ENCODE measurements around the gene PLCD1.
A peak's percentile ranks its signal among the peaks of the same experiment; 100 is the strongest.
"Not testable (repeated sequence)": the region's sequence is repeated elsewhere in the genome, so short reads cannot be mapped to it uniquely, and the experiment has no call there.

PLCD1 gene

DNA sequence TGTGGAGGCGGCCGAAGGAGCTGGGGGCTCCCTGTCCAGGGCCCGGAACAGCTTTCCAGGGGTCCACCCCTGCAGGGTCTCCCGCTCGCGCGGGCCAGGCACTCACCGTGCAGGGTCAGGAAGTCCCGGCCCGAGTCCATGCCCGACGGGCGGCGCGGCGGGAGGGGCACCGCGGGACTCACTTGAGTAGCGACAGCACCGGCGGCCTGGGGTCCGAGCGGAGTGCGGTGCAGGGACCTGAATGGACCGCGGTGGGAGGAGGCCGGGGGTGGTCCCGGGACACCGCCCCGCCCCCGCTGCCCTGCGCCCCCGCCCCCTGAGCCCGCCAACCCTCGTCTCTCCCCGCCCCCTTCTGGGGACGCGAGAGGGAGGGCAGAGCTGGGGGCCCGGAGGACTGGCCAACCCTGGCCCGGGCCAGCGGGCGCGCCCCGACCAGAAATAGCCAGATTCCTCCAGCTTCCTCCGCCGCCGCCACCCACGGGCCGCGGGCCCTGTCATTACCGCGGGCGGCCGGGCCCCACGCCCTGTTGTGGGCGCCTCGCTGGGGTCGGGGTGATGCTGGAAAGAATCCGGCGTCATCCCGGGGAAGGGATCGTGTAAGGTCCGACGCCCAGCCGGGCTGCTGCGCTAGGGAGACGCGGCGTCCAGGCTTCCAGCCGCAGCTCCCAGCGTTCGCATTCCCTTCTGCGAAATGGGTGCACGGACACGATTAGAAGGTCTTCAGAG is at the start of gene PLCD1:
Gene PLCD1 (minus strand): TSS at position 243 of the 726 bp plus-strand sequence. CDS start 103 bp downstream, at position 140.
- no peak for DNase-seq (ENCODE audit: low read depth in 2 of 2)

DNA sequence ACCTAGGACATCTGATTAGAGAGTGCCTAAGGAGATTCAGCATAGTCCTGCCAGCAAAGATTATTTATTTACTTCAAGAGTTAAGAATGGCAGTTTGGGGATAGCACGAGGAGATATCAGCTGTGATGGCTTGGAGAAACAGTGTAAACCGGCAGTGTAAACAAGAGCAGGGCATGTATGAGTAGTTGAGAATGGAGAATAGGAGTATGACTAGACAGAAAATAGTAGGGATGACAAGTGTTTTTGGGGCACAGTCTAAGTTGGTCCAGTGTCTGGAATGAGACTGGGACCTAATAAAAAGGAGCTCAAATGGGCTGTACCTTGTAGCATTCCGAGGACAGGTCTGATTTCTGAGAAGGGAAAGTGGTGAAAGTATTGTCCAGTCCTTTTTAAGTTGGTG is 47.6 kb upstream of the PLCD1 start:
- not testable (repeated sequence) for DNase-seq (ENCODE audit: low read depth in 2 of 2)

DNA sequence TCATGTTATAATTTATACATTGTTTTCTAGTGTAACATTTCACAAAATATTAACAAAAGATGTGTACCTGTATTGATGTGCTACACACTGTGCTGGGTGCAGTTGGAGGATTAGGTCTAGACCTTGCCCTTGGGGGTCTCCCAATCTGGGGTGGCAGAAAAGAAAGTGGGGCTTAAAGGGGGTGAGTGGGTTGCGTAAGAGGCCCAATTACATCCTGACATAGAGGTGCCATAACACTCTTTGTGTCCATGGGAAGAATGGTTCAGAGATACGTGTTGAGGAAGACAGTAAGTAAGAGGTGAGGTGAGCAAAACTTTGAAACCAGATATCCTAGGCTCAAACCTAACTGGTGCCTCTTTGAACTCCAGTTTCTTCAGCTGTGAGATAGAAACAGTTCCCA is 40.6 kb upstream of the PLCD1 start:
- no peak for DNase-seq (ENCODE audit: low read depth in 2 of 2)

DNA sequence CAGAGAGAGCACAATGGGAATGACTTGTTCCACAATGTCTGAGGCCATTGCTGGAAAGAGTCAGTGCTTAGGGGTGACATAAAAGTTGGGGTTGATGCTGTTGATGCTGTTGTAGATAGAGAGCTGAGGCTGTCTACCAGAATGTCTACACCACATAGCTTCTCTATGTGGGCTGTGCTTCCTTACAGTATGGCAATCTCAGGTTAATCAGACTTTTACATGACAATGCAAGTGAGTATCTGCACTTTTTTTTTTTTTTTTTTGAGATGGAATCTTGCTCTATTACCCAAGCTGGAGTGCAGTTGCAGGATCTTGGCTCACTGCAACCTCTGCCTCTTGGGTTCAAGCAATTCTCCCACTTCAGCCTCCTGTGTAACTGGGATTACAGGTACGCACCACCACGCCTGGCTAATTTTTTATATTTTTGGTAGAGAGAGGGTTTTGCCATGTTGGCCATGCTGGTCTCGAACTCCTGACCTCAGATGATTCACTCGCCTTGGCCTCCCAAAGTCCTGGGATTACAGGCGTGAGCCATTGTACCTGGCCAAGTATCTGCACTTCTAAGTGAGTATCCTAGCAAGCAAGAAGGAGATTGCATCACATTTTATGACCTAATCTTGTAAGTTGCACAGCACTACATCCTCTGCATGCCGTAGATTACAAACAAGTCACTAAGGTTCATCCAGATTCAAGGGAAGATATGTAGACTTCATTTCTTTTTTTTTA is 38.2 kb upstream of the PLCD1 start:
- DNase-seq (ENCODE audit: low read depth in 2 of 2): no peak

DNA sequence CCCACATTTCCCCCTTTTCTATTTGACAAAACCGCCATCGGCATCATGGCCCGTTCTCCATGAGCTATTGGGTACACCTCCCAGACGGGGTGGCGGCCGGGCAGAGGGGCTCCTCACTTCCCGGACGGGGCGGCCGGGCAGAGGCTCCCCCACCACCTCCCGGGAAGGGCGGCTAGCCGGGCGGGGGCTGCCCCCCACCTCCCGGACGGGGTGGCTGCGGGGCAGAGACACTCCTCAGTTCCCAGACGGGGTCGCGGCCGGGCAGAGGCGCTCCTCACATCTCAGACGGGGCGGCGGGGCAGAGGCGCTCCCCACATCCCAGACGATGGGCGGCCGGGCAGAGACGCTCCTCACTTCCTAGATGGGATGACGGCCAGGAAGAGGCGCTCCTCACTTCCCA is 35.0 kb upstream of the PLCD1 start:
- DNase-seq (ENCODE audit: low read depth in 2 of 2): not testable (repeated sequence)

DNA sequence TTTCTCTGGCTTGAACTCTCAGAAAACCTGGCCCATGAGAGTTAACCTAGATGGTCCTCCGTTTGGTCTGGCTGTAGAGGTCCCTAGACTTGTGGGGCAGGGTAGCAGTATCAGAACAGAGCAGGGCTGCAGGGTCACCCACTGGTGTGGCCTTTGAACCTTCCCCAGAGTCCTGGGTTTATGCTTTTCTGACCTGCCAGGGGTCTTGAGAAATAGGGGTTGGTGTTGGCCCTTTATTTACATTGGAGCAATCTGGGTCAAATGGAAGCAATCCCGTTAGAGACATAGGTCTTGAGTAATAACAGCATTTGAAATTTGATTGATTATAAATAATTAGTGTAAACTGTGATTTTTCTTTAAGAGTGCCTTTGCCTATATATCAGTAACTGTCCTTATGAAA is 33.4 kb upstream of the PLCD1 start:
- DNase-seq (ENCODE audit: low read depth in 2 of 2): no peak

DNA sequence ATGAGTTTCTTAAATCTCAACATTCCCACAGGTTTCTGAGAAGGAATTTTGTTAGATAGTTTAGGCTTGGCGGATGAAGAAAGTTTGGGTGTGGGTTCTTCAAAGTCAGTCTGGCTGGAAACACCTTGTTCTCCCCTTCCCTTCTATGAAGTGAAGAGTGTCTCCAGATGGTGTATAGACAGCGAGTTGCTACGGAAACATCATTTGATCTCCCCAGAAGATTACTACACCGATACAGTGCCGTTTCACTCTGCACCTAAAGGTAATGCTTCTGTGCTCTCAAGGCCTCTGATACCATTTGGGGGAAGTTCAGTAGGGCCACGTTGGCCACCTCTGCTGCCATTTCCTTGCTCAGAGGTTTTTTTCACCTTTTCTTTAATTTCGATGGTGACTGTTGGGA is 30.1 kb upstream of the PLCD1 start:
- DNase-seq (ENCODE audit: low read depth in 2 of 2): no peak

DNA sequence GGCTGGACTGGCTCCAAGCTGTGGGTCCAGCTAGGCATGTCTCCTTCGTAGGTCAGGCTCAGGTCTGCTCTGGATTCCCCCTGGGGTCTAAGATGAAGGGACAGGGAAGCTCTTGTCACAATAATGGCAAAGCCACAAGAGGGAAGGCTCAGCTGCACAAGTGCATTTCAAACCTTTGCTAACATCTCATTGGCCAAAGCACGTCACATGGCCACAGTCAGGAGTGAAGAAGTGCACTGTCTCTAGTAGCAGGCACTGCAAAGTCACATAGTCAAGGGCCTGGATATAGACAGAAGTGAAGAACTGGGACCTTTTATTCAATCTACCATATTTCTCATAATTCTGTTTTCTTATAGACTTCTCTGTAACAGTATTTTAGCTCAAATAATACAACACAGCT is 29.7 kb upstream of the PLCD1 start:
- DNase-seq (ENCODE audit: low read depth in 2 of 2): no peak

DNA sequence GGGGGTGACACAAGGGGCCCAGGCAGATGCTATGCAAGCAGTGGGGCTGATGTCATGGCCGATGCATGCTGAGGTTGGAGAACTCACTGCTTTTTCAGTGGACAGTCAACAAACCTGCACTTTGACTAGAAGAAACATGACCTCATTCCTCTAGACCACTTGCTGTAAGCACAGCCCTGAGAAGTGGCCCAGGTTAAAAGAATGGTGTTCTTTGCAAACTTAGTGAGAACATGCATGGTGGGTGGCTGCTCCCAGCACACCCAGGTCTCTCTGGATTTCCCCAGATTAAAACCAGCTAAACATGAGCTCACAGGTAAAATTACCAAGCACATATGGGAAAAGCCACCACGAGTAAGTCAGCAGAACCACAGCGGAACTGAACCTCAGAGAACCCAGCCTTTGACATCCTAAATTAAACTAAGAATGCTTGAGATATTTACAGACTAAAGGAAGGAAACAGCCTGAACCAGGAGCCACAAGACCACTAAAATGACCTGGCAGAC is 25.1 kb upstream of the PLCD1 start:
- DNase-seq (ENCODE audit: low read depth in 2 of 2): no peak

DNA sequence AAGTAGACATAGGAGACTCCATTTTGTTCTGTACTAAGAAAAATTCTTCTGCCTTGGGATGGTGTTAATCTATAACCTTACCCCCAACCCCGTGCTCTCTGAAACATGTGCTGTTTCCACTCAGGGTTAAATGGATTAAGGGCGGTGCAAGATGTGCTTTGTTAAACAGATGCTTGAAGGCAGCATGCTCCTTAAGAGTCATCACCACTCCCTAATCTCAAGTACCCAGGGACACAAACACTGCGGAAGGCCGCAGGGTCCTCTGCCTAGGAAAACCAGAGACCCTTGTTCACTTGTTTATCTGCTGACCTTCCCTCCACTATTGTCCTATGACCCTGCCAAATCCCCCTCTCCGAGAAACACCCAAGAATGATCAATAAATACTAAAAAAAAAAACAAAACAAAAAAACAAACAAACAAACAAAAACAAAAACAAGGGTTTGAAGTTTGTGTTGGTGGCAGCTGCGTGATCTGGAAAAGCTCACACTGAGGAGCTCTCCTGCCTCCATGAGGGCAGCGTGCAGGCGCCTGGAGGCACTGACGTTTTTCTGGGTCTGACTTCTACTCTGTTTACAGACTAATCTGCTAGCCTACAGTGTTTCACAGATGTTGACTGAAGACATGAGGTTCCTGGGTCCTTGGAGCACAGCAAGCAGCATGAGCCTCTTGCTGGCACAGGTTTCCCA is 24.5 kb upstream of the PLCD1 start:
- DNase-seq (ENCODE audit: low read depth in 2 of 2): not testable (repeated sequence)

DNA sequence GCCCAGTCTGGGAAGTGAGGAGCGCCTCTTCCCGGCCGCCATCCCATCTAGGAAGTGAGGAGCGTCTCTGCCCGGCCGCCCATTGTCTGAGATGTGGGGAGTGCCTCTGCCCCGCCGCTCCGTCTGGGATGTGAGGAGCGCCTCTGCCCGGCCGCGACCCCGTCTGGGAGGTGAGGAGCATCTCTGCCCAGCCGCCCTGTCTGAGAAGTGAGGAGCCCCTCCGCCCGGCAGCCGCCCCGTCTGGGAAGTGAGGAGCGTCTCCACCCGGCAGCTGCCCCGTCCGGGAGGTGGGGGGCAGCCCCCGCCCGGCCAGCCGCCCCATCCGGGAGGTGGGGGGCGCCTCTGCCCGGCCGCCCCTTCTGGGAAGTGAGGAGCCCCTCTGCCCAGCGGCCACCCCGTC is 23.8 kb upstream of the PLCD1 start:
- DNase-seq (ENCODE audit: low read depth in 2 of 2): not testable (repeated sequence)

DNA sequence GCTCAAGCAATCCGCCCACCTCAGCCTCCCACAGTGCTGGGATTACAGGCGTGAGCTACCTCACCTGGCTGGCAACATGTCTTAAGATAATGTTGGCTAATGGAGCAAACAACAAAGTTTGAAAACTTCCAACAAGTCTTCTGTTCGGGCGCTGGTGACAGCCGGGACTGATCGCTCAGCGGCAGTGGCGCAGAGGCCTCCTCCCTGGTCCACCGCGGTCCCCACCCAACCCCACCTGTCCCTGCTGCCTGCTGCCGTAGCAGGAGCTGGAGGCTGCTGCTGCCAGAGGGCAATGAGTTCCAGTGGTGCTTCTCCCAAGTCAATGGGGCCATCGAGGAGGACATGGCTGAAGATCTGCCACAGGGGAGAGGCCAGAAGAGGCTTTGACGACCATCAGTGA is 21.7 kb upstream of the PLCD1 start:
- no peak for DNase-seq (ENCODE audit: low read depth in 2 of 2)

DNA sequence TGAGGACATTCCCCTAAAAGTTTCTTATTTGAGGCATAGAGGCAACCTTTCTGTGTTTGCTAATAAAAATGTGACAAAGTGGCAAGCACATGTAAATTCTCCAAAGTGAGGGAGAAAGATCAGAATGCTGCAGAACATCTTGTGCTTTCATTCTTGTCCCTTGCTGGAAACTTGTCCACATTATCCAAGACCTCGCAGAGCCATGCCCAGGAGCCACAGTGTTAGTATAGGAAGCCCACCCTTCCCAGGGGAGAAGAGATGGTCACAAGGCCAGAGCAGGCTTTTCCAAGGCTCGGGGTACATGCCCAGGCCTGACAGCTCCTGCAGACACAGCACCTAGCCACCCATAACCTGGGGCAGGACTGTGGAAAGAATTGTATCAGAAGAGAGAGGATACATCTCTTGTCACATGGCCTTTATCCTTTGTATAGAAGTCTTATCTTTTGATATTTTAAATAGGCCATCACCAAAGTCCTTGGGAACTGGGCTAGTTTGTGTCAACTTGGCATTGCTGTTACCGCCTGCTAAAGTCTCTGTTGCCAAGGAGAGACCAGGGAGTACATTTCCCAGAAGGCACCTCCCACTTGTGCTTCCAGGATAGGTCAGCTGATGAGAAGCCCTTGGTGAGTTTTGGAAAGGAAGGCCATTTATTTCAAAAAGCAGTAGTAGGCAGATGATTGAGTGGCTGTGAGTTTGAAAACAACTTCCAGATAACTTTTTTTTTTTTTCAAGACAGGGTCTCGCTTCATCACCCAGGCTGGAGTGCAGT is 20.1 kb upstream of the PLCD1 start:
- DNase-seq (ENCODE audit: low read depth in 2 of 2): no peak

DNA sequence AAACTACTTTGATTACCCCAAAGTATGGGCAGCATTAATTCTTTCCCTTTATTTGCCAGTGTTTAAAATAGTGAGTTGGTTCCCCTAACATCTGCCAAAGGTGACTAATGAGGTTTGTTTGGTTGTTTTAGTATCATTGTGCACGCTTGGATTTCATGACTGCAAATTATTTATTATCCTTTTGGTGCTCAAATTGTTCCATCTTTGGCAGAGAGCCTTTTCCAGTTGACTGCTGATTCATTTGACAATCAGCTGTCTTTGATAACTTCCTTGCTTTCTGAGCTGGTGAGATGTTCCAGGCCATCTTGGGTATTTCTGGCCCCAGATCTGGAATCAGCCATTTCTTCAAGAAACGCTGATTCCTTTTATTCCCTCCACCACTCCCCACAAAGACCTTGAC is 18.5 kb upstream of the PLCD1 start:
- no peak for DNase-seq (ENCODE audit: low read depth in 2 of 2)

DNA sequence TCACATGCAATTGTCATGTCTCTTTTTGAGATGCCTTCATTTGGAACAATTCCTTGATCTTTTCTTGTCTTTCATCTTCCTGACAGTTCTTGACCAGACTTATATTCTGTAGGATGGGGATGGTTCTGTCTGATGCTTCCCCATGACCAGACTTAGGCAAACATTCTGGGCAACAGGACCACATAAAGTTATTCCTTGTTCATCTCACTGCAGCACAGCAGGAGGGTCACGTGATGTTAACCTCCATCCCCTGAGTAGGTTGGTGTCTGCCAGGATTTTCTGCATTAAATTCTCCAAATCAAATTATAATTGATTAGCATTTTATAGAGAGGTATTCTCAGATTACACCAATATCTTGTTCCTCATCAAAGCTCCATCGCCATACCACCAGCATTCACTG is 17.4 kb upstream of the PLCD1 start:
- no peak for DNase-seq (ENCODE audit: low read depth in 2 of 2)

DNA sequence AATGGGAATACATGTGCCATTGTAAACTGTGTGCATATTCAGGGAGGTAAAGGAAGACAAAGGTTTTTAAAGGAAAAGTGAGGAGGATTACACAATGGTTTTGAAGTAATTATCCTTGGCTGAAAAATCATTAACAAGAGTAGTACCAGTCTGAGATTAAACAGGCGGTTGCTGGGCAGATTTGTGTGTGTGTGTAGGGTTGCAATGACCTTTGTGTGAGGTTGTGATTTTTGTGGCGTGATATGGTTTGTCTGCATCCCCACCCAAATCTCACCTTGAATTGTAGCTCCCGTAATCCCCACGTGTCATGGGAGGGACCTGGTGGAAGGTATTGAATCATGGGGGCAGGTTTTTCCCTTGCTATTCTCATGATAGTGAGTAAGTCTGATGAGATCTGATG is 16.6 kb upstream of the PLCD1 start:
- no peak for DNase-seq (ENCODE audit: low read depth in 2 of 2)

DNA sequence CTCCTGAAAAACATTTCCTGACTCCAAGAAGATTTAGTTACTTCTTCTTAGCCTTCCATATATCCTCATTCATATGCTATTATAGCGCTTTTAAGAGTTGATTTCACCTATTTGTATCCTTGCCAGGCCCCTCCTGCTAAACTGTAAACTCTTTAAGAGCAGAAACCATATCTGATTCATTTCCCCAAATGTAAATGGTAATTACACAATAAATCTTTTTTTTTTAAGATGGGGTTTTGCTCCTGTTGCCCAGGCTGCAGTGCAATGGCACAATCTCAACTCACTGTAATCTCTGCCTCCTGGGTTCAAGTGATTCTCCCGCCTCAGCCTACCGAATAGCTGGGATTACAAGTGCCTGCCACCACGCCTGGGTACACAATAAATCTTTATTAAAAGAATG is 14.0 kb upstream of the PLCD1 start:
- DNase-seq (ENCODE audit: low read depth in 2 of 2): no peak

DNA sequence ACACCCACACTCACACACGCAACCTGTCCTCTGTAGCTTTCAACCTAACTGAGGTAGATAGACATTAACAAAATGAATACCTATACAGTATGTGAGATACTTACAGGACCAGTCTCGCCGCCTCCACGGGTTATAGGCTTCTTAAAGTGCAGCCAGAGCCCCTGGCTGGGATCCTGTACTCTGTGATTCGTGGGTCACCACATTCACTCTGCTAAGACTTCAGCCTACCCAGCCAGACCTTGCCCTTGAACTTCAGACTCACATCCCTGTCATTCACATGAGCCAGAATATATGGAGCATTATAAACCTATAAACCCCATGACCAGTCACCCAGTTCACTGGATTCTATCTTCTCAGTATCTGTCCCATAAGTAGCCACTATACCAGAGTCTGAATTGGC is 11.0 kb upstream of the PLCD1 start:
- no peak for DNase-seq (ENCODE audit: low read depth in 2 of 2)

DNA sequence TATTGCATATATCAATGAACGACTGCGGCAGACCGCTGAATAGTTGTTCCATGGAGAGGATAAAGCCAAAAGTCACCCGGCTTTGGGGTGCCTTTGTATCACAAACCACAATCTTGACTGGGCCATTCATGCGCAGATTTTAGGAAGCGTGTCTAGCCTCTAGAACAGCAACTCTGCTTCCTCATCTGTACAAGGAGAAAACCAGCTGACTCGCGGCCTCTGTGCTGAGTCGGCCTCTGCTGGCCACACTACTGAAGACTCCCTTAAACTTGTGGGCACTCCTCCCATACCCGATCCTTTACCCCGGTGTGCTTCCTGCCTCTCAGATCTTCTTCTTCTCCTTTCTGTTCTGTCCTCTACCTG is 10.4 kb upstream of the PLCD1 start:
- DNase-seq (ENCODE audit: low read depth in 2 of 2): peak; percentile 39 to 40

DNA sequence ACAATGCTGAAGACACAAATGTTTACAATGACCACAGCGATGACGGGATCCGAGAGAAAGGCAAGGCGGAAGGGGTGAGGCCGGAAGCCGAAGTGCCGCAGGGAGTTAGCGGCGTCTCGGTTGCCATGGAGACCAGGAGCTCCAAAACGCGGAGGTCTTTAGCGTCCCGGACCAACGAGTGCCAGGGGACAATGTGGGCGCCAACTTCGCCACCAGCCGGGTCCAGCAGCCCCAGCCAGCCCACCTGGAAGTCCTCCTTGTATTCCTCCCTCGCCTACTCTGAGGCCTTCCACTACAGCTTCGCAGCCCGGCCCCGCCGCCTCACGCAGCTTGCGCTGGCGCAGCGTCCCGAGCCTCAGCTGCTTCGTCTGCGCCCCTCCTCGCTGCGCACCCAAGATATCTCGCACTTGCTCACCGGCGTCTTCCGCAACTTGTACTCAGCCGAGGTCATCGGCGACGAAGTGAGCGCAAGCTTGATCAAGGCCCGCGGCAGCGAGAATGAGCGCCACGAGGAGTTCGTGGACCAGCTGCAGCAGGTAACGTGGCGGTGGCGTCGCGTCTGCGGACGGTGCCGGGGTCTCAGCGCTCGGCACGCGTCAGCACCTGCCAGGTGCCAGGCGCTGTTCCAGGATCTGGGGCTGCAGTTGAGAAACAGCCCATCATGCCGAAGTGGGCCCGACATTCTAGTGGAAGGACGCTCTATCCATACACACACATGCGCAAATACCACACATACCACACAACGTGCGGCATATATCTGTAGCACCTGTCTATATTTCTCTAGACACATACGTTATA is 9.9 kb upstream of the PLCD1 start, which contains the start of gene DLEC1:
Gene DLEC1 (plus strand): TSS at position 108 of the 798 bp plus-strand sequence. CDS start 18 bp downstream, at position 126.
- DNase-seq (ENCODE audit: low read depth in 2 of 2): peak; percentile 67 to 75

DNA sequence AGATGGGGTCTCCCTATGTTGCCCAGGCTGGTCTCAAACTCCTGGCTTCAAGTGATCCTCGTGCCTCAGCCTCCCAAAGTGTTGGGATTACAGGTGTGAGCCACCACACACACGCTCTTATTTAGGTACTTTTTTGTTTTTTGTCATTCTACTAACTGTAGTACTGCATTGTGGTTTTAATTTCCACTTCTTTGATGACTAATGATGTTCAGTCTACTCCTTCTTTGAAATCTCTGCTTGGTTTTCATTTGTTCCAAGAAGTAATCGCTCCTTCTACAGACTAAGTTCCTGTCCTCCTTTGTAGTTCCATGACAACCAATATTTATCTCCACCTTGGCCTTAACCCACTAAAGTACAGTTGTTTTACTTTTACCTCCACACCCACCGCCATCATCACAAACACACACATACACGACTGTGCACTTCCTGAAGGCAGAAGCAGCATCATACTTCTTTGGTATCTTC is 9.0 kb upstream of the PLCD1 start:
- peak in 1 of 2 donors; percentile 52 for DNase-seq (ENCODE audit: low read depth in 2 of 2)

Measured in stimulated activated CD8-positive, alpha-beta memory T cell treated with anti-CD3 and anti-CD28 coated beads, Interleukin-7, amount 100 ng/mL, for 4 hours (primary cell).